GM11168 (cell line): ENCODE data around the gene SPA17.

Experiments used
- in situ Hi-C: fragments of 300-500 bp; cut with MboI; formaldehyde crosslinking; loops from one replicate; pipeline ENCODE4 v1.12.0; 2022; ENCODE audit warnings: low sequenced_read_pairs; ENCODE audit not compliant: unreplicated experiment

The SPA17 gene

DNA sequence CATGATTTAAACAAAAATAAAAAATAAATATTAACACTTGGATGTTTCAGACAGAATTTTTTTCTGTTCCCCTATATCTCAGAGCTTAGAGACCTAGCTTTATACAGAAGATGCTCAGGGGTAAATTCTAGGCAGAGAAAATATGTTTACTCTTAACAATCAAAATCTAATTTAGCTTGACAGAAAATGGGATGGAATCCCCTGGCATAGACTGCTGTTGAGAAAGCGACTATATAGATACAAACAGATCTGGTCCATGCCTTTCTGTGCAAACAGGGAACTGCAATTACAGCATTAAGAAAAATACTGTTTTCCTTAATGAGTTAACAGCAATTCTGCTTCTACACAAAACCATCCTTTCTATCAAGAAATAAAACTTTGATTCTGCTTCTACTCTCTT lies 14.7 kb upstream of the SPA17 start:
- in situ Hi-C loops: loop anchor here (25.0 kb wide), 1 partner anchor 103 kb away; the partner anchor contains the start of genes ESAM and VSIG2

DNA sequence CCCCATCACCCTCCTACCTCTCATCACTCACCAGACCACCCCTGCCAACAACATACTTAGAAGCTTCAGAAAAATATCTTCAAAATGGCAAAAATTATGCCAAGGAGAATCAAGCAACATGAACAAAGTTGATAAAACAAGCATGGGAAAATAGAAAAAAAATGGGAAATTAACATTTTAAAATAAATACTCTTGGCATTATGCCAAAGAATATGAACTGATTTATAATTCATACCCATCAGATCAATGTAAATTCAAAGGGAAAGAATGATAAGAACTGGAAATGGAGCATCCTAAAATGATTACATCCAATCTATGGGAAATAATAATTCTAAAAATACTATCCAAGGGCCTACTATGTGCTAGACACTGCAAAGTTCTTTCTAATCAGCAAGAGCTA lies 12.2 kb upstream of the SPA17 start:
- in situ Hi-C loops: loop anchor here (25.0 kb wide), 1 partner anchor 101 kb away; the partner anchor contains the start of genes ESAM and VSIG2

DNA sequence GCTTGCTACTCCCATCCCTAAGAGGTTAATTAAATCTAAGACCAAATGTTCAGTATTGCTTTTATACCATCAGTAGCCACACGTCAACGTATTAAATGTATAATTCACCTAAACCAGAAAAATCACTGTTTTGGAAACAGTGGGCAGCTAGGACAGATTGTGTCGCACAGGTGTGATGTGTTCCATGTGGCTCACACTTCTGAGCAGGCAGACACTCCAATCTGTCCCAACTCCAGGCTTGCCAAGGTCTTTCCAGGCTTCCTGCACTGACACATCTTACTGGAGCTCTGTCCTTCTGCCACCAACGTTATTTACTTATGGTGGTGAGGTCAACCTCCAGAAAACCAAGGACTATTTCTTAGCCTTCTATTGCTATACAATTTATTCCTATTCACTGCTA lies 11.6 kb upstream of the SPA17 start:
- in situ Hi-C loops: loop anchor here (25.0 kb wide), 1 partner anchor 100 kb away; the partner anchor contains the start of genes ESAM and VSIG2

DNA sequence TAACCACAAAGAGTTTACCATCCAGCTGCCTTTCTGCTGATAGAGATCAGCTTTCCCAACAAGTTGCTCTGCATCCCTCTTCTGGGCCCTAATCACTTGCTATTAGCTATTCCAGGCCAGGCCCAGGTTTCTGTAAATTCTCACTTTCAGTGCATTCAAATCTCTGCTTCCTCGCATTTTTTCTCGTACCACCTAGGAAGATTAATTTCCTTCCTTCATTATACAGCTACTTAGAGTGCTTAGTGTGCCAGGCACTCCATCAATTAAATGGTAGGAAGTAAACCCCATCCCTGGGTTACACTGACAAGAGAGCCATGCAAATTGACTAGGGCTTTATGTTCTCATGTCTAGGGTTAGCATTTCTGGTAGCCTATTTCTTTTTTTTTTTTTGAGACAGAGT lies 9.8 kb upstream of the SPA17 start:
- in situ Hi-C loops: loop anchor here (25.0 kb wide), 1 partner anchor 98 kb away; the partner anchor contains the start of genes ESAM and VSIG2

DNA sequence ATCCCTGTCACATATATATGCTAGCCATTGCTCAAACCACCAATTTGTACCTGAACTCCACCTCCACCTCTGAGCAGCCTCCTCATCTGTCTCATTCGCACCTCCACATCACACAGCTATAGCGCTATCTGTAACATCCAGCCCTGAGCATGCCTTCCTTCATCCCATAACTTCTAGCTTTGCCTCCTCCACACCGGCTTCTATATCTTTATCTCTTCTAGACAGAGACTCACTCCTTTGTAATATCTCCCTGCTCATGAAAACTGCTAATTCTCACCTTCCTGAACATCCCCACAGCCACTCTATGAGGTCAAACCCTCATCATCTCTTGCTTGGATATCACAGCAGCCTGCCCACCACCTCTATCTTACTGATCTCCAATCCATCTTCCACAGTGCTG lies 6.1 kb upstream of the SPA17 start:
- in situ Hi-C loops: loop anchor here (5.0 to 25.0 kb wide), 2 partner anchors 95 to 170 kb away; partner anchors contain the start of genes ESAM and VSIG2

DNA sequence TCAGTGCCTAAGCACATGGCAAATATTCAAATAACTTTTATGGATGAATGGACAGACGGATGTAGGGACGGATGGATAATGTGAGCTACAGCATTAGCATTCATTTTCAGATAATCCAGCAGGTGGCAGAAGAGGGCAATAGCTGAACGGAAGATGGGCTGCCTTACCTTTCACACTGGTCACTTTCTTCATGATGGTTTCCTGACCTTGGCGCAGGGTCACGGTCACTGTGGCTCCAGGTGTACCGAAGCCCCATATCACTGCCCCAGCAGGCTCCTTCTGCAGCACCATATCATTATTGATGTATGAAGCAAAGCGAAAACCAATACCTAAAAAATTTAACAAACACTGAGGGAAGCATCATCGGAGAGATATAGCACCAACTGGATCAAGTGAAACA lies 4.5 kb upstream of the SPA17 start:
- in situ Hi-C loops: loop anchor here (5.0 to 25.0 kb wide), 2 partner anchors 93 to 168 kb away; partner anchors contain the start of genes ESAM and VSIG2

DNA sequence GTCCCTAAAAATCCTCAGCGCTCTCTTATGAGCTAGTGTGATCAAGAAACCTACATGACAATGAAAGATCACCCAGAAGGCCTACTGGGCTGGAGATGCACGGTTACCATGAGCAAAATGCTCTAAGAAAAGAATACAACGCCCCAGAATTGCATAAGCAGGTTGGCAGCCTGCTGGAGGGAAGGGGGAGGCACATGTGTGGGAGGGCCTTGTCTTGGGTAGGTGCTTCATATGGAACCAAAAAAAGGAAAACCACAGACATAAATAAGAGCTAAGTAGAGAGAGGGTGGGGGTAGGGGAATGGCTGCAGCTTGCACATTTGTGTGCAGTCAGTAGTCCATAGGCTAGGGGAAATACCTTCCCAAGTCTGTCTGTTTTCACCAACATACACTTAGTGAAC lies 3.0 kb upstream of the SPA17 start:
- in situ Hi-C loops: loop anchor here (25.0 kb wide), 1 partner anchor 92 kb away; the partner anchor contains the start of genes ESAM and VSIG2

DNA sequence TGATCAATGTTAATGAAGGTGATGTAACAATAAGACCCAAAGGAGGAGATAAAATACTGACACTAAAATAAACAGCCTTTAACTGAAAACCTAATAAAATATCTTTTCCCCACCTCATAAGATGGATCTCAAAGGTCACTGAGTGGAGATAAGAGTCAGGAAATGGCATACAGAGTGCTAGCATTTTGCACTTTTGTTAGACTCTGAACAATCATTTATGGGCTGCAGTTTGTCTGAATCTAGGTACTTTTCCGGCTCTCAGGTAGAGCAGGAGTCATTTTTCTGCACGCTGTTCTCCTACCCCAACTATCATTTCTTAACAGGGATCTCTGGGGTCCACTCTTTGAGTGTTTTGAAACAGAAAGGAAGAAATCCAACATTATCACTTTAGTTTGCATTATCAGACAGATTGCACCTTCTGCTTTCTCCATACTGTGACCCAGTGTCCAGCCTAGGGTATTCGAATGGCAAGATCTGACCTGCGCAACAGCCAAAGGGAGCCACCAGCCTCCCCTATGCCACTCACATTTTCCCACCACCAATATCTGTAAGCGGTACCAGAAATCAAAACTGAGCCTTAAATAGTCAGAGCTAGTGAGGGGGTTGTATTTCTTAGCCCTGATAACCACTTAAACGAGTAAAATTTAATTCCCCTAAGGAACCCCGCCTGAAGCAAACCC lies 1.0 kb upstream of the SPA17 start:
- in situ Hi-C loops: loop anchor here (25.0 kb wide), 1 partner anchor 90 kb away; the partner anchor contains the start of genes ESAM and VSIG2

DNA sequence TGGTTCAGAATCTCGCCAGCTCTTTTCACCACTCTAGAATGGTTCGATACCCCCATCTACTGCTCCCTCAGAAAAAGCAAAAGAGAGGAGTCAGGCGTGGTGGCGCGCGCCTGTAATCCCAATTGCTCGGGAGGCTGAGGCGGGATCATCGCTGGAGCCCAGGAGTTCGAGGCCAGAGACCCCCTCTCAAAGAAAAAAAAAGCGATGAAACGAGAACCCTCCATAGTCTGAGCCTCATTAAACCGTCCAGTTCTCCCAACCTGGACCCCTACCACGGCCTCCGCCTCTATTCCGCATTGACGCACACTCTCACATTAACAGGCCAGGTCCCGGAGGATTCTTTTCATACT lies 439 bp downstream of the SPA17 start:
- in situ Hi-C loops: loop anchor here (25.0 kb wide), 1 partner anchor 88 kb away; the partner anchor contains the start of genes ESAM and VSIG2

DNA sequence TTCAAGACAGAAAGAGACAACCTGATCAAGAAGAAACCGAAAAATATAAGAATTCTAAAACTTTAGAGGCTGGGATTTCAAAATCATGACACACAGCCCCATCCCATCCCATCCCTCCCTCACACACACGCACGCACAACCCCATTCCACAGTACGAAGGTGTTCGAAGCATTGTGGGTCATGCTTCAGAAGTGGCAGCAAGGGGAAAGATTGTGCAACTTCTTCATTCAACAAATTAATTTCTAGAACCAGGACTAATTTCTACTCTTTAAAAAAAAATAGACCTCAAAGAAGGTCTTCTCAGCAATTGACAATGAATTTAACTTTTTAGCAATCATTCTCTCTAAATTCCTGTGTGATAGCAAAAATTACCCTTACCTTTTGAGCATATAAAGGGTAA lies 867 bp downstream of the SPA17 start:
- in situ Hi-C loops: loop anchor here (25.0 kb wide), 1 partner anchor 88 kb away; the partner anchor contains the start of genes ESAM and VSIG2

DNA sequence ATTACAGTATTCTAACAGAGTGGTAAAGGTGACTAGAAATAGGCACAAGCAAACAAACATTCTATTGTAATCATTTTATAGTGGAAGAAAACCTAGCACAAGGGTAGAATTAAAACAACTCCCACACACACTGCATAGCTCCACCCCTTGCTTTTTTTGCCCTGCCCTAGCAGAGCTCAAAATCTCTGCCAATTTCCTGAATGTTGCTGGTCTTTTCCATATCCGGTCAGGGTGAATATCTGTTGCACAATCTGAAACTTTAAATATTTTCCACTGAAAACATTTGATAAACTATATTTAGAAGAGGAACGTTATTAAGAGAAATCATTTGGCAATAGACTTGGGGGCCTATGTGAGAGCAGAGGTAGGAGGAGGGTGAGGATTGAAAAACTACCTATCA lies 2.7 kb downstream of the SPA17 start:
- in situ Hi-C loops: no loop called here

DNA sequence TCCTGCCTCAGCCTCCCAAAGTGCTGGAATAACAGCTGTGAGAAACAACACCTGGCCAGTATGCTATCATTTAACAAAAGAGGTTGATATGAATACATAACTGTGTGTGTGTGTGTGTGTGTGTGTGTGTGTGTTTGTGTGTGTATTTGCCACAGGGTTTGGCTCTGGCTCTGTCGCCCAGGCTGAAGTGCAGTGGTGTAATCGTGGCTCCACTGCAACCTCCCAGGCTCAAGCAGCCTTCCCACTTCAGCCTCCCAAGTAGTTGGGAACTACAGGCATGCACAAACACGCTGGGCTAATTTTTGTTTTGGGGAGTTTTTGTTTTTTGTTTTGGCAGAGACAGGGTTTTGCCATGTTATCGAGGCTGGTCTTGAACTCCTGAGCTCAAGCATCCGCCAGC lies 4.7 kb downstream of the SPA17 start:
- in situ Hi-C loops: no loop called here

DNA sequence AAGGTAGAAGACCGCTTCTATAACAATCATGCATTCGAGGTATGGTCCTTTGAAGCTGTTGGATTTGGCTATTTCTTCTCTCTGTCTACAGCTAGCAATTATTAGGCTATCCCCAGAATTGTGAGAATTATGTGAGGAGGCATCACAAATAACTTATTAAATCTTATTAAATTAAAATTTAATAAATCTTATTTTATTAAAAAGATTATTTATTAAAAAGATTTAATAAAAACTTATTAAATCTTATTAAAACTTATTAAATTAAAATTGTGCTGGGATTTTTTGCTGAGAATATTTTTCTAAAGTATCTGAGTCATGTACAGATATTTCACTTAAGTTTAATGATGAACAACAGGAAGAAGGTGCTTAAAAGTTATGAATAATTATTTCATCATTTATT lies 7.7 kb downstream of the SPA17 start:
- in situ Hi-C loops: no loop called here

DNA sequence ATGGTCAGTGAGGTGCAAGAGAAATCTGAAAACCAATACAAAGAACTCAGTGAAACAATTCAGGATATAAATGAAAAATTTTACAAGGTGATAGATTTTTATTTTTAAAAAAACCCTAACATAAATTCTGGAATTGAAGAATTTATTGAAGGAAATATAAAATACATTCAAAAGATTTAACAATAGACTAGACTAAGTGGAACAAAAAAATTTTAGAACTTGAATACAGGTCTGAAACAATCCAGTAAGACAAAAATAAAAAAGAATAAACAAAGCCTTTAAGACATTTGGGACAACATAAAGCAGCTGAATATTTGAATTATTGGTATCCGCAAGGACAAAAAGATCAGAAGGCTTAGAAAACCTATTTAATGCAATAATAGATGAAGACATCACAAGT lies 8.7 kb downstream of the SPA17 start:
- in situ Hi-C loops: no loop called here

DNA sequence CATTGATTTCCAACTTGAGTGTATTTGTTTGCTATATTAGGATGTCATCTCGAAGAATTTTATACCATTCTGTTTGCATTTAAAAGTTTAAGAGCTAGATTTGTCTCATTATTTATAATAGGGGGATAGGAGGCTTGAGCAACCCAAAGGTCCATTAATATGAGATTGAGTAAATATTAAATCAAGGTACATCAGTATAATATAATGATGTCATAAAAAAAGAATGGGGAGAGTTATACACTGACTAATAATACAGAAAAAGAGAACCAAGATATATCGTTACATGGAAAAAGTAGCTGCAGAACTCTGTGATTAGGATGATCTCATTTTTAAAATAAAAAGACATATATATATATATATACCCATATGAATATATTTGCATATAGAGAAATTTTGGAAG lies 19.4 kb downstream of the SPA17 start:
- in situ Hi-C loops: no loop called here

DNA sequence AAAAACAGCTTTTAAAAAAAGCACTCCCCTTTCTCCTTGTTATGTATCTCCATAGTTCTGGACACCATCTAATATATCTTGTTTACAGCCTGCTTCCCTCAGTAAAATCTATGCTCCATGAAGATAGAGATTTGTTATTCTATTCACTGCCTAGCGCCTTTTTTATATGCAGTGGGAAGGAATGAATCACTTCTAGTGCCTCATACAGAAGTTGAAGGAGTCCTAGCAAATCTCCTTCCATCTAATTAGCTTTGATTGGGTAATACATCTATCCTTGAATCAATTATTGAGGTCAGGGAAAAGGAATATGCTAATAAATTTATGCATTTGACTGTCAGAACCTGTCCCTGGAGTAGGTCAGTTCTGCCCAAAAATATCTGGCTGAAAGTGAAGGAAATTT lies 25.8 kb downstream of the SPA17 start:
- in situ Hi-C loops: no loop called here

DNA sequence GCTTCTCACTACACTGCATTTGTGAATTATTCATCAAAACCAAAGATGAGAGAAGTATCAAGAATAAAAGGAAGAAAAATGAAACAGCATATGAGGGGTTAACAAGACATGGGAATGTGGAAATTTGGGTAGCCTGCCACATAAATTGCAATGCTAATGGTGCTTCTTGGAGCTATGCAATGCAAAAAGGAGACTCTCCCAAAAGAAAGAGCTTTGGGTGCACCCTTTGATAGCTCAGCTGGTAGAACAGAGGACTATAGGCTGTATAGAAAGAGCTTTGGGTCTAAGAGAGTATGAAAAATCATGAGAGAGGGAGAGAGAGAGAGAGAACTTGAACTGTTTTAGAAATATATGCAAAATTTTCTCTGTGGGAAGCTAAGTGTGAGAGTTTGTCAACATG lies 26.3 kb downstream of the SPA17 start:
- in situ Hi-C loops: no loop called here

DNA sequence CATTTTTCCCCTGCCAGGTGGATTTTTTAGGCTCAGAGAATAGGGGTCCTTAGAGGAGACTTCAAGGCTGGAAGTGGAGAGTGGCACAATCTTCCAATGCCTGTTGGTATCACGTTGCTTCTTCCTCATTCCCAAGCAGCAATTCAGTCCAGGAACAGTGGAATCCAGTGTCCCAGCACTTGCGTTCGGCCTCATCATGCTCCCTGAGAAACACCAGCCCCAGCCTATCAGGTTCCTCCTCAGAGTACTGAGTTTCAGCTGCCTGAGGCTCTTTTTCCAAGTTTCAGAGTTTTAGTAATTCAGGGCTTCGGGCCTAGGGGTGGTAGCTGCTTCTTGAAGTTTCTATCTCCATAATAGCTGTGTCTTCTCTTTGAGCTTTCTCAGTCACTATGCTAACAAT lies 34.1 kb downstream of the SPA17 start:
- in situ Hi-C loops: no loop called here

DNA sequence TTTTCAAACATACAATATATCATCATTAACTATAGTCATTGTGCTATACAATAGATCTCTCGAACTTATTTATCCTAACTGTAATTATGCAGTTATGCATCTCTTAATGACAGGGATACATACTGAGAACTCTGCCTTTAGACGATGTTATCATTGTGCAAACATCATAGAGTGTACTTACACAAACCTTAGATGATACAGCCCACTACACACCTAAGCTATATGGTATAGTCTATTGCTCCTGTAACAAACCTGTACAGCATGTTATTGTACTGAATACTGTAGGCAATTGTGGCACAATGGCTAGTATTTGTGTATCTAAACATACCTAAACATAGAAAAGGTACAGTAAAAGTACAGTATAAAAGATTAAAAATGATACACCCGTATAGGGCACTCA lies 38.7 kb downstream of the SPA17 start:
- in situ Hi-C loops: no loop called here

DNA sequence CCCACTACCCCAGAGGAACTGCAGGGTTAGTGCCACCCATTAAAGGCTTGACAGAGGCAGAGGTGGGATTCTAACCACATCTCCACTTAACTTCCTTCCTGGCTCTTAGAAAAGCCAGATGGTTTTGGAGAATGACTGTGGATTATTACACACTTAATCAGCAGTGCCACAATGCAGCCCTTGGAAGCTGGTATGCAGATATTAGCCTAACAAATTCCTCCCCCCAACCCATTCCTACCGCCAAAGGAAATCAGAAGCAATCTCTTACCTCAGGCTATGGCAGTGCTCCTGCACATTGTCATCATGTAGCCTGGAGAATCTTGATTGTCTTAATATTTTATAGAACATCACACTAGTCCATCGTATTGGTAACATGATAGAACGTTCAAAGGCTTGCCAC lies 42.9 kb downstream of the SPA17 start:
- in situ Hi-C loops: no loop called here

DNA sequence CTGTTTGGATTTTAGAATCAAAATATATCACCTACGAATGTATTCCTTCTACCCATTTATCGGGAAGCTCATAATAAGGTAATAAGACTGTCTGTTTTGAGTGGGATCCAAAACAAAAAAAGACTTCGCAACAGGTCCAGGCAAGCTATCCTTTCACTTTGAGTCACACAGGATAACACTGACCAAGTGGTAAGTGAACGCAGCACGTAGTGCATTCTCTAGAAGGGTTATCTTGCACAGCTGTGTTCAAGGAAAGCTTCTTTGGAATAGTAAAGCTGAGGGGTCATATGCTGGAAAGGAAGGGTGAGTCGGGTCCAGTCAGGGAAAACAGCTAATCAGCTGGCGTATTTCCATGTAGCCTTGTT lies 43.7 kb downstream of the SPA17 start:
- in situ Hi-C loops: no loop called here
